ENCODE results near the gene PPP3CA.
"Not testable (repeated sequence)": the region's sequence is repeated elsewhere in the genome, so short reads cannot be mapped to it uniquely, and the experiment has no call there.

The PPP3CA gene

DNA sequence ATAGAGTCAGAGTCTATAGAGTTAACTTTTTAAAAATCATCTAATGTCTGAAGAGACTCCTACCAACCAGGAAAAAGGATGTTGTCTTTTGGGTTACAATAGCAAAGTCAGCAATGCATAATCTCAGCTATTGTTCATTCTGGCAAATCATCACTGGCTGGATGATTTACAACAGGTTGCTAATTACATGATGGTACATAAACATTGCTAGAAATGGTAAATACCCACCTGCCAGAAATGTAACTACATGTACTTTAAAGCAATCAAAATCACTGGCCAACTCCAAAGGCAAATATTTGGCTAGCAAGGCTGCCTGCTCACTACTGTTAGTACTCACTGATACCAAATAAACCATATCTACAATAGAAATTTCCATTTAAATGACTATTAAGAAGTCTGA, 91.1 kb downstream of the PPP3CA start:
- DNase-seq (ENCODE audit: low read depth, low spot score) = no peak

- no peak for DNase-seq (ENCODE audit: low read depth, low spot score)
These were observed 92.5 kb downstream of the PPP3CA start for GRCh38 chr4:101254776-101255175.

- DNase-seq (ENCODE audit: low read depth, low spot score) = no peak
These were observed 94.2 kb downstream of the PPP3CA start for GRCh38 chr4:101253121-101253520.

- no peak for DNase-seq (ENCODE audit: low read depth, low spot score)
These were observed 94.6 kb downstream of the PPP3CA start for GRCh38 chr4:101252721-101253120.

- DNase-seq (ENCODE audit: low read depth, low spot score) = no peak
These were observed 96.1 kb downstream of the PPP3CA start for GRCh38 chr4:101251261-101251660.

DNA sequence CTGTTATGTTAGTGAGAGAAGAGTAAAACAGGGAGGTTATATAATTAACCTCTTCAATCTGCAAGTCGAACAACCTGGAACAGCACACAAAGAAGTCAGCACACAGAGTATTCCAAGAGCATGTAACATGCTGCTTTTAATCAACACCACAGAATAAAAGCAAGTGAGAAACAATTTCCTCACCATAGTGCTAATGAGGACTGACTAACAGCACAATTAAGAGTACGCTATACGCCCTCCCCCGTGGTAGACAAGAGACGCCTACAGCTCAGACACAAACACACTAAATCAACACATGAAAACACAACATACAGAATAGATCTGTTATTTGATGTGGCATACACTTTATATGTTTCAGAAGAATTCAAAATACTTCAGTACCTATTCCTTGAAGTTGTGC, 103.0 kb downstream of the PPP3CA start:
- no peak for DNase-seq (ENCODE audit: low read depth, low spot score)

- no peak for DNase-seq (ENCODE audit: low read depth, low spot score)
These were observed 104.9 kb downstream of the PPP3CA start for GRCh38 chr4:101242441-101242840.

GRCh38 chr4:101240099-101240498, 107.2 kb downstream of the PPP3CA start:
- no peak for DNase-seq (ENCODE audit: low read depth, low spot score)

DNA sequence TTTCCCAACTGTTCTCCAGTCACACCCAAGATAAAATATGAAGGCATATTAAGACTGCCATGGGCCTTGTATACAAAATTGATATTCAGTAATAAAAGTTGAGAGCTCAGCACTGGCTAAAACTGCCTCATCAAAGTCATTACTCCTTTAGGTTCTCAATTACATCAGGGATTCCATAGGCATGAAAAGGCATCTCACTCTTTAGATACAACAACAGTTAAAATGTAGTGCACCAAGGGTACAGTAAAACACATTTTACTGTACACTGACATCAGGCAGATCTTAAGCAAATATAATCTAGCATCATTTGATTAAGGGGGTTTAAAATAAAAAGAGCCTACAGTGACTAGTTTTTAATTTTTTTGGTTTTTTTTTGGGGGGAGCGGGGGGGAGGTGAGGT, 107.7 kb downstream of the PPP3CA start:
- no peak for DNase-seq (ENCODE audit: low read depth, low spot score)

DNA sequence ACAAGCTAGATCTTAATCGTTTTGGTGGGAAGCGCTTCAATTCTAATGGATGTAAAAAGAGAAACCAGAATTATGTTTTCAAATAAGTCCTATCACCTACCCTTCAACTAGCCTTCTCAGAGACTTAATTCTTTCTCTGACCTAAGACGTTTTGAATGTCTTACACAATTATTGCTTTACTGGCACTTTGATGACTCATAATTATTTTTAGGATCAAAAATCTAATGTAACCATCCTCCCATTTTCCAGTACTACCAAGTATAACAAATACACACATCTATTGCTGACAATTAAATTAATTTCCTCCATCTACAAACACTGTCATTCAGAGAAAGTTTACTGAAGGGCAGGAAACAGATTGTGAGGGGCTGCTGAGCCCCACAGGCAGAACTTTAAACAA, 108.6 kb downstream of the PPP3CA start:
- DNase-seq (ENCODE audit: low read depth, low spot score) = no peak

DNA sequence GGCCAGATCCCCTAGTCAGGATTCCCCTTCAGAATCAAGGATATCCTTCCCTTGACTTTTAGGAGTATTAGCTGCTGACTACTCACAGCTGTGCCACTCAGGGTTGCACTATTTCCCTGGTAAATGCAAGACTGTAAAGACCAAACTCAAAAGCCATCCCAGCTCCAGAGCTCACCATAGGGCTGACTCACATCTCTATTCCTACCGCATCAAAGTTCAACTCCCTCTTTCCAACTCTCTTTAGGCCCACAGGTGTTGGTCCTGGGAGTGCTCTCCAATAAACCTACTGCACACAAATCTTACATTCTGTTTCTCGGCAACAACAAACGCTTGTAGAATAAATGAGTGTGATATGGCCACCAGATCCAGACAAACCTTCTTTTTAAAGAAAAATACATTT, 109.6 kb downstream of the PPP3CA start:
- DNase-seq (ENCODE audit: low read depth, low spot score) = no peak

DNA sequence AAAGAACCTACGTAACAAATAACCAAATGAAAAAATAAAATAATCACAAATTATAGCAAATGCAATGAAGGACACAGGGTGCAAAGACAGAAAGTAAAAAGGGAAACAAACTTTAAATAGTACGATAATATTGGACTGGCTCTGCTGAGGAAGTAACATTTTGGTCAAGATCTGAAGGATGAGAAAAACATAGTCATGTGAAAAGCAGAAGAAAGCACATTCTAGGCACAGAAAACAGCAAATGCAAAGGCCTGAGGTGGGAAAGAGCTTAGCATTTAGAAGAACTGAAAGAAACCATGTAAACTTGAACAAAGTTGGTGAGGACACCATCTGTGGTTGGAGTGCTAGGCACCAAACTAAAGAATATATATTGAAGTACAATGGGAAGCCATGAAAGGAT, 111.2 kb downstream of the PPP3CA start:
- DNase-seq (ENCODE audit: low read depth, low spot score) = no peak

DNA sequence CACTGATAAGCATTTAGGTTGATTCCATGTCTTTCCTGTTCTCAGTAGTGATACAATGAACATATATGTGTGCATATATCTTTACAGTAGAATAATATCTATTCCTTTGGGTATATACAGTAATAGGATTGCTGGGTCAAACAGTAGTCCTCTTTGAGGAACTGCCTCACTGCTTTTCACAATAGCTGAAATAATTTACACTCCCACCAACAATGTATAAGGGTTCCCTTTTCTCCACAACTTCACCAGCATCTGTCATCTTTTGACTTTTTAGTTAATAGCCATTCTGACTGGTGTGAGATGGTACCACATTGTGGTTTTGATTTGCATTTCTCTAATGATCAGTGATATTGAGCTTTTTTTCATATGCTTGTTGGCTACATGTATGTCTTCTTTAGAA, 113.2 kb downstream of the PPP3CA start:
- not testable (repeated sequence) for DNase-seq (ENCODE audit: low read depth, low spot score)

GRCh38 chr4:101232074-101232776, 115.1 kb downstream of the PPP3CA start:
- DNase-seq (ENCODE audit: low read depth, low spot score) = no peak

DNA sequence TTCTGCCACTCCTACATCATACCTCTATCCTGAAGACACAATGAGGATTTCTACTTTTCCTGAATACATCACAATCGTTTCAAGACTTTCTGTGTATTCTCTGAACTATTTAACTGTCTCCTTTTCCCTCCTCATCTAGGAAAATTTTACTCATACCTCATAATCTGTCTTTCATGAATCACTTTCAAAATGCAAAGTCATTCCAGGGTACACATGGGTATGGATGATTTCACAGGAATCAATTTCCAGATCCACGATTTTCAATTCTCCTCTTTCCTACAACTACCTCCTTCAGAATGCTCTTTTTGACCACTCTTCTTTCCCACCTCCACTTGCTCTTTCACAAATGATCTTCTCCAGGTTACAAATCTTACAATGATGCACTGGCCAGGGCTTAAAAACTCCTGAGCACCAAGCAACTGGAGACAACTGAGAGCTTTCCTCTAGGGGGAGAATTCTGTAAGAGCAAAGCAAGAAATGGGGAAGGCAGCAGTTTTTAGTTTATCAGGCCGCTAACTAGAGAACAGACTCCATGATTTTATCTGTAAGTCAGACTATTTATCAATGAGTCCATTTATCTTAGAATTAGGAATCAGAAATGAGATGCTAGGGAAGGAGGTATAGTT, 116.4 kb downstream of the PPP3CA start:
- DNase-seq (ENCODE audit: low read depth, low spot score) = no peak

DNA sequence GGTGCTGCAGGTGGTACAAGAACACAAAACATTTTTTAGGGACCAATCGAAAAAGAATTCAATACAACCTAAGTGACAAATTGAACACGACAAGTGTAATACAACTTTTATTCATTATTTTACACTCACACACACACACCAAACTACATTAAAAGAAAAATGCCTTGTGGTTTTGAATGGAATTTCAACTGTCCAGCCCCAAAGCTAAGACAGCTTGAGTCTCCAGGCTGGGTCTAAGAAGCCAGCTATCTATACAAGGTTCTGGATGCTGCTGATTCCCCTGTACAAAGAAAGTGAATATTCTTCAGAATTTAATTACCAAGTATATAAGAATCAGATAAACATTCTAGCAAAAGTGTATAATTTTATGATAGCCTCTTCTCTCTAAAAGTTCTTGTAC, 118.2 kb downstream of the PPP3CA start:
- no peak for DNase-seq (ENCODE audit: low read depth, low spot score)

- DNase-seq (ENCODE audit: low read depth, low spot score) = no peak
These were observed 119.6 kb downstream of the PPP3CA start for GRCh38 chr4:101227715-101228114.

GRCh38 chr4:101224358-101225218, 122.7 kb downstream of the PPP3CA start:
- no peak for DNase-seq (ENCODE audit: low read depth, low spot score)

DNA sequence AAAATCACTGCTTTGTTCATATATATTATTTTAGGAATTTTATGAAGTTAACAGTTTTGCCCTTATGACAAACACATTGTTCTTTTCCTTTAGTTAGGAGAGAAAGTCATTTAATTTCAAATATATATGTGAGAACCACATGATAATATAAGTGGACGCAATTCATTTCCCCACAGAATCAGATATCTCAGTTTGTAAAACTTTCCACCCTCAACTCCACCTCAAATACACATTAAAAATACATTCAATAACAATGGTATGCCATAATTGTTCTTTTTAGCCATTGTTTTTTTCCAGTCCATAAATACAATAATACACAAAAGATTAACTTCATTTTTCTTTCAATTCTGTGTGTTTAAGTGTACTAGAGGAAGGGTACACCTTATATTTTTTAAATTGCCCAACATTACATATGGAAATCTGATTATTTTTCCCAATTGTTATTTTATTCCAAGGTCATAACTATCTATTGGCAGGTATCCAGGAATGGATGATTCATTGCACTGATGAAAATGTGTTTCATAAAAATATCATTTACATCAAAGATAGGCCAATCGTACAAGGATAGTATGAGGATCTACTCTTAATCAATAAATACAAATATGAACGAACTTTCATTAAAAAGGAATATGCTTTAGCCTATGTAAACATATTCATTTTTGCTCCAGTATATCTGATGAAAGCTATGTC, 125.0 kb downstream of the PPP3CA start:
- DNase-seq (ENCODE audit: low read depth, low spot score) = no peak

GRCh38 chr4:101221294-101221693, 126.0 kb downstream of the PPP3CA start:
- no peak for DNase-seq (ENCODE audit: low read depth, low spot score)

- no peak for DNase-seq (ENCODE audit: low read depth, low spot score)
These were observed 128.4 kb downstream of the PPP3CA start for GRCh38 chr4:101218894-101219293.

DNA sequence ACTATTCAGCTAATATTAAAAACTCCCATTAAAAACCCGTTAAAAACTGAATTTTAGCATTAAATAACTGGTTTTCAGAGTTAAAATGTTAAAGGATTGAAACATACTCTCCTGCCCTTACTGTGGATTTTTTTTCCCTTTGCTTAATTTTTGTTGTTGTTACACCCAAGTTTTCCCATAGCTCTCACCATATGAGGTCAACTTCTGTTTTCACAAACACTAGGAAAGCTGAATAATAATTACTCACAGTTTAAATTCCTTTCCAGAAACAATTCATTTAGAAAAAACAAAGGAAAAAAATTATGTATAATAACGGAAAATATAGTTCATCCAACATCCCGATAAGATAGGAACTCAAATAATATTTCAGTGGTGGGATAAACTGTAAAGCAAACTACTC, 129.0 kb downstream of the PPP3CA start:
- no peak for DNase-seq (ENCODE audit: low read depth, low spot score)

Measured in iPS DF 19.7 (cell line).